Uterus (tissue), 2 donors: ENCODE data around the gene S100A1.
"Not testable (repeated sequence)": the region's sequence is repeated elsewhere in the genome, so short reads cannot be mapped to it uniquely, and the experiment has no call there.

Experiments used
- CTCF ChIP-seq, 4 experiments: fragments of 200-600 bp in 2 of 4; fragments of 450-650 bp in 2 of 4; sonication (generic) in 2 of 4; IDR thresholded peaks; one replicate each; pipeline ENCODE4 v1.5.1; 2016 to 2019; ENCODE audit warnings: antibody characterized with exemption in 4 of 4, mild to moderate bottlenecking in 2 of 4, moderate library complexity in 1 of 4
- POLR2A ChIP-seq, 2 donors: fragments of 450-650 bp; IDR thresholded peaks; one replicate each; pipeline ENCODE4 v1.6.1; 2016; ENCODE audit warnings: antibody characterized with exemption in 2 of 2, mild to moderate bottlenecking in 1 of 2, moderate library complexity in 1 of 2

GRCh38 chr1:153583514-153583913 is 44.7 kb upstream of the S100A1 start:
- not testable (repeated sequence) for TF ChIP-seq CTCF, POLR2A (IDR thresholded peaks at IDR 0.05)
